ENCODE measurements around the gene ZNF438. TPM values are rescaled to one million over a fixed set of nuclear protein-coding genes. Genes with fewer than 3 reads are reported as not detected.
A peak's percentile ranks its signal among the peaks of the same experiment; 100 is the strongest.

The ZNF438 gene
- total RNA-seq, 4 donors from 2014 or later: 10.3 to 14.6 (median 13.6) TPM

DNA sequence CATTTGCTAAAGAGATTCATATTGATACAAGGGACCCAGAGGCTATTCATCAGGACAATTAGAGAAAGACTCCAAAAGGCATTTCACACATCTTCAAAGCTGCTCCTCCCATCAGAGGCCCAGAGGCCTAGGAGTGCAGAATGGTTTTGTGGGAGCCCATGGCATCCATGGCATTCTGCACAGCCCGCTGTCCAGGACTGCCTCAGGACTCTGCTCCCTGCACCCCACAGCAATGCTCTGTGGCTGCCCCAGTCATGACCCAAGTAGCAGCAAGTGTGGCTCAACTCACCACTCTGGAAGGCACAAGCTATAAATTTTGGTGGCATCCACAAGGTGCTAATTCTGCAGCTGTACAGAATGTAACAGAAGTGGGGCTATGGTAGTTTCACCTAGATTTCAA lies 38.5 kb downstream of the ZNF438 start:
- TF ChIP-seq, protein P1, sequence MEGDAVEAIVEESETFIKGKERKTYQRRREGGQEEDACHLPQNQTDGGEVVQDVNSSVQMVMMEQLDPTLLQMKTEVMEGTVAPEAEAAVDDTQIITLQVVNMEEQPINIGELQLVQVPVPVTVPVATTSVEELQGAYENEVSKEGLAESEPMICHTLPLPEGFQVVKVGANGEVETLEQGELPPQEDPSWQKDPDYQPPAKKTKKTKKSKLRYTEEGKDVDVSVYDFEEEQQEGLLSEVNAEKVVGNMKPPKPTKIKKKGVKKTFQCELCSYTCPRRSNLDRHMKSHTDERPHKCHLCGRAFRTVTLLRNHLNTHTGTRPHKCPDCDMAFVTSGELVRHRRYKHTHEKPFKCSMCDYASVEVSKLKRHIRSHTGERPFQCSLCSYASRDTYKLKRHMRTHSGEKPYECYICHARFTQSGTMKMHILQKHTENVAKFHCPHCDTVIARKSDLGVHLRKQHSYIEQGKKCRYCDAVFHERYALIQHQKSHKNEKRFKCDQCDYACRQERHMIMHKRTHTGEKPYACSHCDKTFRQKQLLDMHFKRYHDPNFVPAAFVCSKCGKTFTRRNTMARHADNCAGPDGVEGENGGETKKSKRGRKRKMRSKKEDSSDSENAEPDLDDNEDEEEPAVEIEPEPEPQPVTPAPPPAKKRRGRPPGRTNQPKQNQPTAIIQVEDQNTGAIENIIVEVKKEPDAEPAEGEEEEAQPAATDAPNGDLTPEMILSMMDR (IDR thresholded peaks at IDR 0.05): no peak
- no peak for TF ChIP-seq EP300 (IDR thresholded peaks at IDR 0.05)
- no peak for TF ChIP-seq POLR2AphosphoS5 (IDR thresholded peaks at IDR 0.05)
- no peak for TF ChIP-seq POLR2A (IDR thresholded peaks at IDR 0.05)
- peaks cover 0 to 43% (median 3%) of the 10 kb centered on the region in 3 donors for H3K4me1 ChIP-seq
- peaks cover 0 to 10% (median 0%) of the 10 kb centered on the region in 3 donors for H3K9me3 ChIP-seq
- WGBS, 2 donors (ENCODE audit: low coverage in 1 of 2): no CpG with 5 or more reads among the region's 1 CpG
- ATAC-seq: no peak
- peak overlapping the region in 1 of 4 donors; percentile 5 for H3K27ac ChIP-seq
- H3K27me3 ChIP-seq: no peaks in the 10 kb centered on the region
- H3K4me3 ChIP-seq: no peak overlapping the region
- H3K36me3 ChIP-seq: no peaks in the 10 kb centered on the region

GRCh38 chr10:30992681-30993080 lies 39.0 kb downstream of the ZNF438 start:
- H3K9me3 ChIP-seq: peaks cover 0 to 10% (median 0%) of the 10 kb centered on the region in 3 donors
- no peak overlapping the region for H3K4me3 ChIP-seq
- TF ChIP-seq POLR2A (IDR thresholded peaks at IDR 0.05): no peak
- no peak for TF ChIP-seq POLR2AphosphoS5 (IDR thresholded peaks at IDR 0.05)
- TF ChIP-seq EP300 (IDR thresholded peaks at IDR 0.05): no peak
- TF ChIP-seq, protein P1 (IDR thresholded peaks at IDR 0.05): no peak
- H3K27me3 ChIP-seq: no peaks in the 10 kb centered on the region
- peak overlapping the region in 2 of 4 donors; percentile 5 to 14 for H3K27ac ChIP-seq
- no peaks in the 10 kb centered on the region for H3K36me3 ChIP-seq
- H3K4me1 ChIP-seq: peaks cover 0 to 38% (median 3%) of the 10 kb centered on the region in 3 donors
- 40% methylated on average over 2 of the region's 4 CpGs; no CpG with 5 or more reads in 1 of the 2 donors for WGBS, 2 donors (ENCODE audit: low coverage in 1 of 2)
- peak; percentile 31 for ATAC-seq

DNA sequence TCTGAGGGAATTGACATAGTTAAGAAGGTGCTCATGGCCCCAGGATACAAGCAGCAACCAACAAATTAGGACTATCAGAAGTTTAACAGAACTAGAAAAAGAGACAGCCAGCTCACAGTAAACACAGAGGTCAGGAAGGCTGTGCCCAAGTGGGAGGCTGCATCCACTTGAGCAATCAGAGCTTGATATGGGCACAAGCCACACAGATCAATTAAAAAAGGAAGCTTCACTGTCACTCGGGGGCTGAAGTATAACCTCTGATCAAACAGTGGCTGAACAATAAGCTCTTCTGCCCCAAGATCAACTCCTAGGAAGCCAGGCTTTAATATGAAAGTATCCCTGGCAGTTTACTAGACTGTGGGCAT lies 40.0 kb downstream of the ZNF438 start:
- no peak for ATAC-seq
- Histone ChIP-seq H3K36me3 (no peaks in the 10 kb centered on the region), H3K4me3 (no peak overlapping the region), H3K27me3 (no peaks in the 10 kb centered on the region), H3K27ac (no peak overlapping the region), H3K4me1 (peaks cover 0 to 28% (median 3%) of the 10 kb centered on the region in 3 donors), H3K9me3 (peaks cover 0 to 10% (median 0%) of the 10 kb centered on the region in 3 donors)
- TF ChIP-seq EP300 (IDR thresholded peaks at IDR 0.05) (no peak), POLR2AphosphoS5 (IDR thresholded peaks at IDR 0.05) (no peak), POLR2A (IDR thresholded peaks at IDR 0.05) (no peak)
- TF ChIP-seq, protein P1 (IDR thresholded peaks at IDR 0.05): no peak
- WGBS, 2 donors (ENCODE audit: low coverage in 1 of 2): 60 to 80% methylated on average over 1 of the region's 1 CpG

DNA sequence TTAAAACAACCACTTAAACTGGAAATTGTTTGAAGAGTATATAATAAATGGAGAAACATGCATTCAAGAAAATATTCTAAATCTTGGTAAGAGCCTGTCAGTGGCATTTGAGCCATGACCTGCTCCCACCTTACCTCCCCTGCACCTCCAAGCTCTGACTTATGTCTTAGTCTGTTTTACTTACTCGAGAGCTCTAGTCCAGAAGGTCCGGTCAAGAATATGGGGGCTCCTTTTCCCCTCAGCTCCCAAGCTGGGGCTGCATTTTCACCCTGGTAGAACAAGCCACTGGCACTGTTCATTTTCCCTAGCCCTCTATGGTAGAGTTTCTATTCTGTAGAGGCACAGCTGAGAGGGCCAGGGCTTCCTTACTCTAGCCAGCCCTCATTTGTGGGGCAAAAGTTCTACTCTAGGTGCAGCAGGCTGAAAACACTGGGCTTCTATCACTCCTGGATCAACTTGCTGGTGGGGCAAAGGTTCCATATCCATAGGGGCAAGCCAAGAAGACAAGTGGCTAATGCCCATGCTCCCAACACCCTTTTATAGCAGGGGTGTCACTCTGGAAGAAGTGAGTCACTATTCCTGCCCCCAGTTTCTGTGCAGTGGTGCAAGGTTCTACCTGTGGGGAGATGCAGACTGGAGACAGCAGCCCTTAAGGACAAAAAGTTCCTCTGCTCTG lies 40.6 kb downstream of the ZNF438 start:
- TF ChIP-seq POLR2A (IDR thresholded peaks at IDR 0.05): no peak
- TF ChIP-seq POLR2AphosphoS5 (IDR thresholded peaks at IDR 0.05): no peak
- TF ChIP-seq, protein P1 (IDR thresholded peaks at IDR 0.05): no peak
- no peak for TF ChIP-seq EP300 (IDR thresholded peaks at IDR 0.05)
- H3K9me3 ChIP-seq: peaks cover 0 to 10% (median 0%) of the 10 kb centered on the region in 3 donors
- H3K27ac ChIP-seq: no peak overlapping the region
- no peaks in the 10 kb centered on the region for H3K27me3 ChIP-seq
- no peaks in the 10 kb centered on the region for H3K36me3 ChIP-seq
- H3K4me3 ChIP-seq: no peak overlapping the region
- no peak for ATAC-seq
- H3K4me1 ChIP-seq: peaks cover 0 to 33% (median 3%) of the 10 kb centered on the region in 3 donors
- 83 to 100% methylated on average over 1 to 2 of the region's 2 CpGs for WGBS, 2 donors (ENCODE audit: low coverage in 1 of 2)

- no peak for TF ChIP-seq POLR2A (IDR thresholded peaks at IDR 0.05)
- TF ChIP-seq POLR2AphosphoS5 (IDR thresholded peaks at IDR 0.05): no peak
- TF ChIP-seq, protein P1 (IDR thresholded peaks at IDR 0.05): no peak
- TF ChIP-seq EP300 (IDR thresholded peaks at IDR 0.05): no peak
- H3K4me3 ChIP-seq: no peak overlapping the region
- 75 to 85% methylated on average over 2 of the region's 2 CpGs for WGBS, 2 donors (ENCODE audit: low coverage in 1 of 2)
- H3K27ac ChIP-seq: no peak overlapping the region
- H3K9me3 ChIP-seq: peaks cover 0 to 10% (median 0%) of the 10 kb centered on the region in 3 donors
- H3K27me3 ChIP-seq: no peaks in the 10 kb centered on the region
- peaks cover 0 to 40% (median 3%) of the 10 kb centered on the region in 3 donors for H3K4me1 ChIP-seq
- no peaks in the 10 kb centered on the region for H3K36me3 ChIP-seq
- no peak for ATAC-seq
These were observed 41.3 kb downstream of the ZNF438 start for GRCh38 chr10:30990351-30990750.
